AG04450 (cell line): ENCODE results near the gene TACC3. TPM values are rescaled to one million over a fixed set of nuclear protein-coding genes. Genes with fewer than 3 reads are reported as not detected.

Source experiments
- CTCF ChIA-PET: fragments of 300-600, 350-600 bp; formaldehyde crosslinking; extraction: SDS; loops from one replicate; lab custom pipeline; 2022; ENCODE audit warnings: antibody characterized with exemption, inconsistent platforms; lab: Charles Lee
- POLR2A ChIA-PET: fragments of 350-600 bp; formaldehyde crosslinking; extraction: SDS; loops from one replicate; lab custom pipeline; 2021; ENCODE audit warnings: antibody characterized with exemption, inconsistent platforms; lab: Yijun Ruan, JAX
- DNase-seq: peaks from one replicate; pipeline ENCODE4 v3.0.0-alpha.2; 2011; ENCODE audit warnings: low read depth, low spot score
- H3K27ac ChIP-seq: one replicate; pipeline ENCODE4 v1.5.1; 2012; ENCODE audit warnings: low read depth, low read length, control low read depth
- H3K27me3 ChIP-seq: one replicate; pipeline ENCODE4 v1.6.0; 2012; ENCODE audit warnings: low read length; ENCODE audit not compliant: control insufficient read depth, insufficient read depth
- H3K4me3 ChIP-seq: 2 replicates; pipeline ENCODE4 v1.5.1; 2011; ENCODE audit warnings: mild to moderate bottlenecking, low read depth, low read length, control low read depth
- H3K9me3 ChIP-seq: 2 replicates; pipeline ENCODE4 v1.5.1; 2012; ENCODE audit warnings: low read length; ENCODE audit not compliant: control insufficient read depth, insufficient read depth
- CTCF ChIP-seq: IDR thresholded peaks from 2 replicates; pipeline ENCODE4 v1.5.1; 2011; ENCODE audit warnings: low read depth, low read length, control low read depth, inconsistent platforms
- polyA plus RNA-seq: library from polyadenylated mRNA; depleted of rRNA; stranded (reverse); fragments of >200 nt; gene quantifications from 2 replicates; pipeline ENCODE4 v1.2.3, GENCODE V29; 2011

The TACC3 gene
- polyA plus RNA-seq, 1 experiment = 8.5 TPM

GRCh38 chr4:1675802-1676137 is 45.6 kb upstream of the TACC3 start:
- POLR2A ChIA-PET = no interaction called here
- CTCF ChIA-PET = interaction anchor here (1.0 kb wide), 1 partner anchor 18 kb away, joined by 3 read pairs; no protein-coding TSS in a partner anchor
- Histone ChIP-seq H3K27ac (no peak overlapping the region), H3K9me3 (peaks cover 8% of the 10 kb centered on the region; the same call in 1 of the 2 replicates), H3K27me3 (no peaks in the 10 kb centered on the region), H3K4me3 (no peak overlapping the region)
- DNase-seq = no peak
- TF ChIP-seq CTCF = no peak

- CTCF ChIA-PET = interaction anchor here (1.0 to 2.2 kb wide), 2 partner anchors 16 kb away, joined by 3 to 8 read pairs; no protein-coding TSS in a partner anchor
- no peak for TF ChIP-seq CTCF
- no peaks in the 10 kb centered on the region; the same call in 1 of the 2 replicates for H3K9me3 ChIP-seq
- POLR2A ChIA-PET = no interaction called here
- no peak for DNase-seq
- no peak overlapping the region for H3K27ac ChIP-seq
- no peaks in the 10 kb centered on the region for H3K27me3 ChIP-seq
- H3K4me3 ChIP-seq = no peak overlapping the region
Measured at GRCh38 chr4:1676605-1677525, 44.5 kb upstream of the TACC3 start.

DNA sequence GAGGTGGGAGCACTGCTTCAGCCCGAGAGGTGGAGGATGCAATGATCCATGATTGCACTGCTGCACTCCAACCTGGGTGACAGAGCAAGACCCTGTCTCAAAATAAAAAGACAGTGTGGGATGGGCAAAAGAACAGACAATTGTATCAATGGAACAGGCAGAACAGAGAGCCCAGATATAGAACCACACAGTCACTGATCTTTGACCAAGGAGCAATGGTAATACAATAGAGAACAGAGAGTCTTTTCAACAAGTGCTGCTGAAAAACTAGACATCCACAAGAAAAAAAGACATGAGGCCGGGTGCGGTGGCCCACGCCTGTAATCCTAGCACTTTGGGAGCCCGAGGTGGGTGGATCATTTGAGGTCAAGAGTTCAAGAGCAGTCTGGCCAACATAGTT is 43.1 kb upstream of the TACC3 start:
- Histone ChIP-seq H3K27ac (no peak overlapping the region), H3K9me3 (no peaks in the 10 kb centered on the region; the same call in 1 of the 2 replicates), H3K27me3 (no peaks in the 10 kb centered on the region), H3K4me3 (no peak overlapping the region)
- POLR2A ChIA-PET = no interaction called here
- DNase-seq = no peak
- TF ChIP-seq CTCF = no peak
- CTCF ChIA-PET = interaction anchor here (2.2 kb wide), 1 partner anchor 15 kb away, joined by 8 read pairs; no protein-coding TSS in a partner anchor

- CTCF ChIA-PET = interaction anchor here (0.6 to 2.3 kb wide), 2 partner anchors 10 to 44 kb away, joined by 3 to 11 read pairs; no protein-coding TSS in a partner anchor
- DNase-seq = no peak
- Histone ChIP-seq H3K9me3 (no peaks in the 10 kb centered on the region; the same call in 1 of the 2 replicates), H3K27me3 (no peaks in the 10 kb centered on the region), H3K4me3 (peak overlapping the region; percentile 62), H3K27ac (peak overlapping the region; percentile 71)
- no peak for TF ChIP-seq CTCF
- POLR2A ChIA-PET = no interaction called here
Measured at GRCh38 chr4:1682860-1683259, 38.5 kb upstream of the TACC3 start.

GRCh38 chr4:1683261-1683735 is 38.0 kb upstream of the TACC3 start:
- Histone ChIP-seq H3K9me3 (no peaks in the 10 kb centered on the region; the same call in 1 of the 2 replicates), H3K27me3 (no peaks in the 10 kb centered on the region), H3K27ac (peak overlapping the region; percentile 71), H3K4me3 (peak overlapping the region; percentile 62)
- DNase-seq = peak; percentile 69
- TF ChIP-seq CTCF = no peak
- ChIA-PET POLR2A (no interaction called here), CTCF (interaction anchor here (0.6 to 2.3 kb wide), 2 partner anchors 10 to 43 kb away, joined by 3 to 11 read pairs; no protein-coding TSS in a partner anchor)
